Activated CD8-positive, alpha-beta T cell treated with anti-CD3 and anti-CD28 coated beads, Interleukin-2, amount 10 ng/mL, durations not matched to agents 7 days and 5 days (primary cell): Measurements from ENCODE around the gene SLC8B1. TPM values are rescaled to one million over a fixed set of nuclear protein-coding genes. Genes with fewer than 3 reads are reported as not detected.

Experiments used
- ATAC-seq: fragments of 150-1000 bp; cut with Tn5 transposase; one replicate; pipeline ENCODE4 v1.10.0; 2021; ENCODE audit warnings: moderate library complexity
- CTCF ChIA-PET: fragments of 350-600 bp; sonication (Branson Sonifier 250); formaldehyde crosslinking; loops from one replicate; lab custom pipeline; 2021; ENCODE audit warnings: antibody characterized with exemption; lab: Charles Lee
- POLR2A ChIA-PET: fragments of 350-600 bp; sonication (Branson Sonifier 250); formaldehyde crosslinking; loops from one replicate; lab custom pipeline; 2021; ENCODE audit warnings: antibody characterized with exemption; lab: Charles Lee
- DNase-seq: peaks from one replicate; pipeline ENCODE4 v3.0.0-alpha.2; 2020
- H3K27ac Mint-ChIP-seq: one replicate; pipeline ENCODE4 v1.8.0; 2021; ENCODE audit warnings: mild to moderate bottlenecking, mixed read lengths
- H3K27me3 Mint-ChIP-seq: one replicate; pipeline ENCODE4 v1.8.0; 2021; ENCODE audit warnings: low read depth, mixed read lengths
- H3K36me3 Mint-ChIP-seq: one replicate; pipeline ENCODE4 v1.8.0; 2021; ENCODE audit warnings: low read depth, mixed read lengths
- H3K4me1 Mint-ChIP-seq: one replicate; pipeline ENCODE4 v1.8.0; 2021; ENCODE audit warnings: low read depth, mixed read lengths
- H3K4me3 Mint-ChIP-seq: one replicate; pipeline ENCODE4 v1.8.0; 2021; ENCODE audit warnings: mild to moderate bottlenecking, mixed read lengths
- H3K9me3 Mint-ChIP-seq: one replicate; pipeline ENCODE4 v1.8.0; 2022; ENCODE audit warnings: mixed read lengths; ENCODE audit not compliant: insufficient read depth
- total RNA-seq, 2 experiments: library from RNA; stranded (reverse); gene quantifications; one replicate each; pipeline ENCODE4 v1.2.3, GENCODE V29; 2021

SLC8B1 gene
- total RNA-seq, 2 experiments from 2014 or later, result 23.8 to 24.7 TPM

GRCh38 chr12:113297621-113298471 is 37.1 kb downstream of the SLC8B1 start:
- H3K27ac Mint-ChIP-seq, result no peak overlapping the region
- no peaks in the 10 kb centered on the region for H3K9me3 Mint-ChIP-seq
- no peaks in the 10 kb centered on the region for H3K27me3 Mint-ChIP-seq
- peaks cover 14% of the 10 kb centered on the region for H3K36me3 Mint-ChIP-seq
- POLR2A ChIA-PET, result no interaction called here
- ATAC-seq, result no peak
- CTCF ChIA-PET, result no interaction called here
- DNase-seq, result no peak
- H3K4me1 Mint-ChIP-seq, result peaks cover 9% of the 10 kb centered on the region
- H3K4me3 Mint-ChIP-seq, result no peak overlapping the region

- no peak for ATAC-seq
- Mint-ChIP-seq H3K27me3 (no peaks in the 10 kb centered on the region), H3K27ac (no peak overlapping the region), H3K36me3 (peaks cover 9% of the 10 kb centered on the region), H3K4me1 (peaks cover 2% of the 10 kb centered on the region), H3K9me3 (no peaks in the 10 kb centered on the region), H3K4me3 (no peak overlapping the region)
- DNase-seq, result no peak
- CTCF ChIA-PET, result no interaction called here
- POLR2A ChIA-PET, result no interaction called here
Observed at GRCh38 chr12:113297214-113297587, 37.7 kb downstream of the SLC8B1 start.

GRCh38 chr12:113296557-113297213 is 38.2 kb downstream of the SLC8B1 start:
- H3K27me3 Mint-ChIP-seq, result no peaks in the 10 kb centered on the region
- no peaks in the 10 kb centered on the region for H3K9me3 Mint-ChIP-seq
- no peak for DNase-seq
- ChIA-PET CTCF (no interaction called here), POLR2A (no interaction called here)
- no peaks in the 10 kb centered on the region for H3K4me1 Mint-ChIP-seq
- ATAC-seq, result no peak
- H3K27ac Mint-ChIP-seq, result no peak overlapping the region
- peaks cover 4% of the 10 kb centered on the region for H3K36me3 Mint-ChIP-seq
- no peak overlapping the region for H3K4me3 Mint-ChIP-seq

- CTCF ChIA-PET, result no interaction called here
- H3K9me3 Mint-ChIP-seq, result no peaks in the 10 kb centered on the region
- H3K27ac Mint-ChIP-seq, result no peak overlapping the region
- H3K36me3 Mint-ChIP-seq, result peaks cover 6% of the 10 kb centered on the region
- ATAC-seq (no peak), DNase-seq (no peak)
- POLR2A ChIA-PET, result no interaction called here
- H3K4me1 Mint-ChIP-seq, result no peaks in the 10 kb centered on the region
- H3K27me3 Mint-ChIP-seq, result no peaks in the 10 kb centered on the region
- no peak overlapping the region for H3K4me3 Mint-ChIP-seq
Observed at GRCh38 chr12:113295886-113296556, 38.9 kb downstream of the SLC8B1 start.

GRCh38 chr12:113293100-113293499 is 41.8 kb downstream of the SLC8B1 start:
- H3K27ac Mint-ChIP-seq, result no peak overlapping the region

GRCh38 chr12:113292547-113292946 is 42.4 kb downstream of the SLC8B1 start:
- Mint-ChIP-seq H3K4me1 (no peaks in the 10 kb centered on the region), H3K27ac (peak overlapping the region; percentile 9), H3K36me3 (peaks cover 3% of the 10 kb centered on the region), H3K27me3 (no peaks in the 10 kb centered on the region), H3K4me3 (no peak overlapping the region), H3K9me3 (no peaks in the 10 kb centered on the region)
- ChIA-PET CTCF (no interaction called here), POLR2A (interaction anchor here (0.7 kb wide), 1 partner anchor 11 kb away, joined by 3 read pairs; no protein-coding TSS in a partner anchor)
- ATAC-seq (no peak), DNase-seq (no peak)

More at GRCh38 chr12:113293100-113293499, 41.8 kb downstream of the SLC8B1 start:
- ChIA-PET POLR2A (interaction anchor here (0.7 kb wide), 1 partner anchor 11 kb away, joined by 3 read pairs; no protein-coding TSS in a partner anchor), CTCF (no interaction called here)
- DNase-seq (no peak), ATAC-seq (no peak)
- Mint-ChIP-seq H3K9me3 (no peaks in the 10 kb centered on the region), H3K4me1 (no peaks in the 10 kb centered on the region), H3K36me3 (peaks cover 3% of the 10 kb centered on the region), H3K4me3 (no peak overlapping the region), H3K27me3 (no peaks in the 10 kb centered on the region)

GRCh38 chr12:113292091-113292490 is 42.8 kb downstream of the SLC8B1 start:
- H3K27me3 Mint-ChIP-seq, result no peaks in the 10 kb centered on the region
- ChIA-PET POLR2A (no interaction called here), CTCF (no interaction called here)
- no peak overlapping the region for H3K4me3 Mint-ChIP-seq
- peaks cover 3% of the 10 kb centered on the region for H3K36me3 Mint-ChIP-seq
- DNase-seq, result no peak
- no peak for ATAC-seq
- no peaks in the 10 kb centered on the region for H3K9me3 Mint-ChIP-seq
- H3K27ac Mint-ChIP-seq, result no peak overlapping the region
- no peaks in the 10 kb centered on the region for H3K4me1 Mint-ChIP-seq

GRCh38 chr12:113291586-113291985 is 43.3 kb downstream of the SLC8B1 start:
- CTCF ChIA-PET, result no interaction called here
- POLR2A ChIA-PET, result no interaction called here
- H3K9me3 Mint-ChIP-seq, result no peaks in the 10 kb centered on the region
- H3K36me3 Mint-ChIP-seq, result peaks cover 3% of the 10 kb centered on the region
- no peak overlapping the region for H3K4me3 Mint-ChIP-seq
- DNase-seq (no peak), ATAC-seq (no peak)
- H3K27ac Mint-ChIP-seq, result no peak overlapping the region
- H3K27me3 Mint-ChIP-seq, result no peaks in the 10 kb centered on the region
- peaks cover 2% of the 10 kb centered on the region for H3K4me1 Mint-ChIP-seq

- Mint-ChIP-seq H3K9me3 (no peaks in the 10 kb centered on the region), H3K27ac (no peak overlapping the region), H3K4me1 (peaks cover 2% of the 10 kb centered on the region), H3K4me3 (no peak overlapping the region), H3K27me3 (no peaks in the 10 kb centered on the region), H3K36me3 (peaks cover 5% of the 10 kb centered on the region)
- ChIA-PET POLR2A (no interaction called here), CTCF (no interaction called here)
- ATAC-seq (no peak), DNase-seq (no peak)
Observed at GRCh38 chr12:113290506-113290905, 44.4 kb downstream of the SLC8B1 start.

- CTCF ChIA-PET, result no interaction called here
- POLR2A ChIA-PET, result no interaction called here
- Mint-ChIP-seq H3K36me3 (peaks cover 5% of the 10 kb centered on the region), H3K4me3 (no peak overlapping the region), H3K27me3 (no peaks in the 10 kb centered on the region), H3K4me1 (peaks cover 2% of the 10 kb centered on the region), H3K27ac (peak overlapping the region; percentile 49), H3K9me3 (no peaks in the 10 kb centered on the region)
- DNase-seq (no peak), ATAC-seq (no peak)
Observed at GRCh38 chr12:113289361-113289760, 45.5 kb downstream of the SLC8B1 start.

- no peak overlapping the region for H3K27ac Mint-ChIP-seq
- ChIA-PET CTCF (no interaction called here), POLR2A (no interaction called here)
- ATAC-seq (no peak), DNase-seq (no peak)
- no peaks in the 10 kb centered on the region for H3K27me3 Mint-ChIP-seq
- peaks cover 5% of the 10 kb centered on the region for H3K36me3 Mint-ChIP-seq
- peaks cover 2% of the 10 kb centered on the region for H3K4me1 Mint-ChIP-seq
- H3K4me3 Mint-ChIP-seq, result no peak overlapping the region
- H3K9me3 Mint-ChIP-seq, result no peaks in the 10 kb centered on the region
Observed at GRCh38 chr12:113287899-113288282, 47.0 kb downstream of the SLC8B1 start.
